ENCODE data around the gene GLS2.

Gene GLS2

GRCh38 chr12:56431850-56432249, 56.1 kb downstream of the GLS2 start:
- no peak for TF ChIP-seq CTCF (IDR thresholded peaks at IDR 0.05; ENCODE audit: borderline replicate concordance, insufficient read depth, low read depth, low read length)
- no peak overlapping the region for H3K4me3 ChIP-seq (ENCODE audit: low read depth, low read length)

GRCh38 chr12:56431288-56431687, 56.7 kb downstream of the GLS2 start:
- no peak overlapping the region for H3K4me3 ChIP-seq (ENCODE audit: low read depth, low read length)
- no peak for TF ChIP-seq CTCF (IDR thresholded peaks at IDR 0.05; ENCODE audit: borderline replicate concordance, insufficient read depth, low read depth, low read length)

- H3K4me3 ChIP-seq (ENCODE audit: low read depth, low read length) = no peak overlapping the region
- no peak for TF ChIP-seq CTCF (IDR thresholded peaks at IDR 0.05; ENCODE audit: borderline replicate concordance, insufficient read depth, low read depth, low read length)
Observed at GRCh38 chr12:56425940-56426438, 62.0 kb downstream of the GLS2 start.

- TF ChIP-seq CTCF (IDR thresholded peaks at IDR 0.05; ENCODE audit: borderline replicate concordance, insufficient read depth, low read depth, low read length) = no peak
- no peak overlapping the region for H3K4me3 ChIP-seq (ENCODE audit: low read depth, low read length)
Observed at GRCh38 chr12:56425193-56425592, 62.8 kb downstream of the GLS2 start.

All from GM12875 (cell line).